Measurements from ENCODE around the gene C1QTNF7. TPM values are rescaled to one million over a fixed set of nuclear protein-coding genes. Genes with fewer than 3 reads are reported as not detected.

The C1QTNF7 gene, protein sequence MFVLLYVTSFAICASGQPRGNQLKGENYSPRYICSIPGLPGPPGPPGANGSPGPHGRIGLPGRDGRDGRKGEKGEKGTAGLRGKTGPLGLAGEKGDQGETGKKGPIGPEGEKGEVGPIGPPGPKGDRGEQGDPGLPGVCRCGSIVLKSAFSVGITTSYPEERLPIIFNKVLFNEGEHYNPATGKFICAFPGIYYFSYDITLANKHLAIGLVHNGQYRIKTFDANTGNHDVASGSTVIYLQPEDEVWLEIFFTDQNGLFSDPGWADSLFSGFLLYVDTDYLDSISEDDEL
- not detected in 2 replicates for total RNA-seq

DNA sequence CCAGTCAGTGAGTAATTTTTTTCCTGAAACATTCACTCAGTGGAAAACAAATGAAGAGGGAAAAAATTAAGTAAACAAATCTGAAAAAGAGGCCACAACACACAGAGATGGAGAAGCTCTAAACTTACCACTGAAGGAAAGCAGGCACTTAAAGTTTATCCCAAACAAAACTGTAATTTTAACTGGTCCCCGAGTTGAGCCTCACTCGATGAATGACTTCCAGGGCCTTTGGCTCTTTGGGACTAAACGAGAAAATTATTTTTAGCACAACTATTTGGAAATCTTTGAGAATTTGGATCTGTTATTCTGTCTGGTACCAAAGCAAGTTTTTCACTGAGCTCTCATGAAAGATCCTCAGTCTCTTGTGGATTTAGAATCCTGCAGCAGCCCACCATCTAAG is at the start of gene C1QTNF7:
TSS of gene C1QTNF7 (plus strand) at position 333 of the 400 bp plus-strand sequence. CDS start 7,711 bp downstream, outside the sequence.
- H3K4me3 Mint-ChIP-seq, result no peak within 1 kb of the TSS
- no peaks in the 10 kb centered on the region for H3K27me3 Mint-ChIP-seq
- CTCF ChIA-PET, result no interaction called here
- H3K27ac Mint-ChIP-seq, result no peak within 1 kb of the TSS
- H3K4me1 Mint-ChIP-seq, result no peaks in the 10 kb centered on the region
- no peak for ATAC-seq (ENCODE audit: low read depth)
- no peaks in the 10 kb centered on the region for H3K36me3 Mint-ChIP-seq (ENCODE audit: low read depth)
- no peak for DNase-seq
- POLR2A ChIA-PET, result no interaction called here
- intact Hi-C loops (cut with micrococcal nuclease), result no loop called here
- TF ChIP-seq, protein P1, sequence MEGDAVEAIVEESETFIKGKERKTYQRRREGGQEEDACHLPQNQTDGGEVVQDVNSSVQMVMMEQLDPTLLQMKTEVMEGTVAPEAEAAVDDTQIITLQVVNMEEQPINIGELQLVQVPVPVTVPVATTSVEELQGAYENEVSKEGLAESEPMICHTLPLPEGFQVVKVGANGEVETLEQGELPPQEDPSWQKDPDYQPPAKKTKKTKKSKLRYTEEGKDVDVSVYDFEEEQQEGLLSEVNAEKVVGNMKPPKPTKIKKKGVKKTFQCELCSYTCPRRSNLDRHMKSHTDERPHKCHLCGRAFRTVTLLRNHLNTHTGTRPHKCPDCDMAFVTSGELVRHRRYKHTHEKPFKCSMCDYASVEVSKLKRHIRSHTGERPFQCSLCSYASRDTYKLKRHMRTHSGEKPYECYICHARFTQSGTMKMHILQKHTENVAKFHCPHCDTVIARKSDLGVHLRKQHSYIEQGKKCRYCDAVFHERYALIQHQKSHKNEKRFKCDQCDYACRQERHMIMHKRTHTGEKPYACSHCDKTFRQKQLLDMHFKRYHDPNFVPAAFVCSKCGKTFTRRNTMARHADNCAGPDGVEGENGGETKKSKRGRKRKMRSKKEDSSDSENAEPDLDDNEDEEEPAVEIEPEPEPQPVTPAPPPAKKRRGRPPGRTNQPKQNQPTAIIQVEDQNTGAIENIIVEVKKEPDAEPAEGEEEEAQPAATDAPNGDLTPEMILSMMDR (IDR thresholded peaks at IDR 0.05), result no peak
- no peaks in the 10 kb centered on the region for H3K9me3 Mint-ChIP-seq

DNA sequence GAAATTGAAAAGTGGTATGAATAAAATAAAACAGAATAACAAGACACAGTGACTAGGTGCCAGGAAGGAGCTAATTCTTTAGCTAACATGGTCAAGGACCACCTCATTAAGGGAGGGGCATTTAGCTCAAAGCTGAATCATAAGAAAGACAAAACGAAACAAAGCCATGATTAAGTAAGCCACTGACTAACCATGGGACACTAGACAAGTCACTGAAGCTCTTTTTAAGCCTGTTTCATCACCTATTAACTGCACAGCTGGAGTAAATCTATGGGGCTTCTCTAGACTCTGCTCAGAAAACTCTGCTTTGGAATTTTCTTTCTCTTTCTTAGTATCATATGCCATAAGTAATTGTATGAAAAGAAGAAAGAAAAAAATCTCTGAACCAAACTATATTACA is 49.8 kb upstream of the C1QTNF7 start:
- H3K4me1 Mint-ChIP-seq, result peaks cover 31% of the 10 kb centered on the region
- intact Hi-C loops (cut with micrococcal nuclease), result no loop called here
- H3K27me3 Mint-ChIP-seq, result no peaks in the 10 kb centered on the region
- no peak for DNase-seq
- ChIA-PET CTCF (interaction anchor here (1.6 kb wide), 1 partner anchor 18 kb away, joined by 8 read pairs; no protein-coding TSS in a partner anchor), POLR2A (no interaction called here)
- no peak for ATAC-seq (ENCODE audit: low read depth)
- TF ChIP-seq, protein P1 (IDR thresholded peaks at IDR 0.05), result no peak
- H3K27ac Mint-ChIP-seq, result no peak overlapping the region
- H3K36me3 Mint-ChIP-seq (ENCODE audit: low read depth), result no peaks in the 10 kb centered on the region
- no peaks in the 10 kb centered on the region for H3K9me3 Mint-ChIP-seq
- no peak overlapping the region for H3K4me3 Mint-ChIP-seq

DNA sequence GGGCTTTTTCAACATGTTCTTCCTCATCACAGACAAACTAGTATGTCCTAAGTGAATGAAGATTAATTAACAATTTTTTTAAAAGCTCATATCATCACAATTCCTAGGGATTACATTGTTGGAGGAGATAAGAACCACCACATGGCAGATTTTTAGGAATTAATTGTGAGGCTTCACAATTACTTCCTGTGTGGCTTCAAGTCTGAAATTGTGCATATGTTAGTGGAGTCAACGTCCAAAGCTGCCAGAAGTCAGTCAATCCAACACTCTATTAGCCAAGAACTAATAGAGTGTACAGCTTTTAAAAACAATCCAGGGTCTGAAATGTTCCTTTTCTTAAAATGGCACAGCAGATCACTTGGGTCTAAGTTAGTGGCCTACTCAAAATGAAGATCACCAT is 49.3 kb upstream of the C1QTNF7 start:
- H3K9me3 Mint-ChIP-seq, result no peaks in the 10 kb centered on the region

DNA sequence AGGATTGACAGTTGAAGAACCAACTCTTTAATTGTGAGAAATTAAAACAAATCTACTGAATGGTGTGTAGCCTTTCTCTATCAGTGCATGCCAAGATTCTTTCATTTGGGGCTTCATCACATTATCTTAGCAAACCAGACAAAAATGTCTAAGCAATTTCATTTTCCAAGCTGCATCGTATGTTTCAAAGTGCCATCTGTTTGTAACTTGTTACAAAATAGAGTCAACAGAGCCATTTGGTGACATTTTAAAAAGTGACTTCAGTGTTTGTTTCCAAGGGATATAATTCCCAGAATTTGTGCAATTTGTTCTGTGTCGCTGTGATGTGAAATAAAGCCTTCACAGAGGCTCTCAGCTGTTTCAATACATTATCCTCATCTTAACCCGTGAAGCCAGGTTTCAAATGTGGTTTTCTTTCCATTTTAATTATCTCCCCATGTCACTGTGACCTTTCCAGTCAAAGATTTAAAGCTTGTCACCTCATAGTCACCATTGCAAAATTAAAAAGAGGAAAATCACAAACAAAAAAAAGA is 46.0 kb upstream of the C1QTNF7 start:
- ChIA-PET POLR2A (interaction anchor here (0.7 kb wide), 1 partner anchor 128 kb away, joined by 3 read pairs; no protein-coding TSS in a partner anchor), CTCF (no interaction called here)
- Mint-ChIP-seq H3K27me3 (no peaks in the 10 kb centered on the region), H3K36me3 (ENCODE audit: low read depth) (no peaks in the 10 kb centered on the region), H3K9me3 (no peaks in the 10 kb centered on the region), H3K4me3 (no peak overlapping the region), H3K27ac (no peak overlapping the region), H3K4me1 (peaks cover 12% of the 10 kb centered on the region)
- intact Hi-C loops (cut with micrococcal nuclease), result no loop called here
- ATAC-seq (ENCODE audit: low read depth) (no peak), DNase-seq (no peak)
- TF ChIP-seq, protein P1 (IDR thresholded peaks at IDR 0.05), result no peak

More for the DNA sequence above, 49.3 kb upstream of the C1QTNF7 start:
- peaks cover 31% of the 10 kb centered on the region for H3K4me1 Mint-ChIP-seq
- TF ChIP-seq, protein P1 (IDR thresholded peaks at IDR 0.05), result no peak
- POLR2A ChIA-PET, result no interaction called here
- H3K36me3 Mint-ChIP-seq (ENCODE audit: low read depth), result no peaks in the 10 kb centered on the region
- DNase-seq, result no peak
- intact Hi-C loops (cut with micrococcal nuclease), result no loop called here
- H3K27ac Mint-ChIP-seq, result no peak overlapping the region
- ATAC-seq (ENCODE audit: low read depth), result no peak
- no peaks in the 10 kb centered on the region for H3K27me3 Mint-ChIP-seq
- no peak overlapping the region for H3K4me3 Mint-ChIP-seq
- CTCF ChIA-PET, result interaction anchor here (1.6 kb wide), 1 partner anchor 18 kb away, joined by 8 read pairs; no protein-coding TSS in a partner anchor

DNA sequence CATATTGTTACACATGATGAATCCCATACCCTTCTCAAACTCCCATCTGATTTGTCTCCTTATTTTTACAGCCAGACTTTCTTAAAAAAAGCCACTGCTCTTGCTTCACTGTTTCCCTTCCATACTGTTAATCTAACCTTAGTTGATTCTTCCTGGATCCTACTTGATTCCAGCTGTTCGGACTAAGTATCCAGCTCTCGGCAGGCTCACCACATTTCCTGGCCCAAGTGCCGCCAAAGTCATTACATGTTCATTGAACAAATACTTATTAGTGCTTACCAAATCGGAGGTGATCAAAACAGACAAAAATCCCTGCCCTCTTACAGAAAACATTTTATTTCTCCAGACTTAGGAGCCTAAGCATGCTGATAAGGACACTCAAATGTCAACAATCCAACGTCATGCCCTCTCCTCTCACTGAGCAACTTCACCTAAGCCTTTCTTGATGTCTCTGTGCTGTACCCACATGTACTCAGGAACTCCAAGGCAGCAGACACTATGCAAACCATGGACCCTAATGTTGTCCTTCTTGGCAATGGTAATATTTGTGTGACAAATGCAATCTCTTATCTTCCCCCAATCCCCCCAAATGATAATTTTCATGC is 45.1 kb upstream of the C1QTNF7 start:
- ATAC-seq (ENCODE audit: low read depth) (no peak), DNase-seq (no peak)
- H3K36me3 Mint-ChIP-seq (ENCODE audit: low read depth), result no peaks in the 10 kb centered on the region
- H3K9me3 Mint-ChIP-seq, result no peaks in the 10 kb centered on the region
- intact Hi-C loops (cut with micrococcal nuclease), result no loop called here
- H3K4me1 Mint-ChIP-seq, result peaks cover 10% of the 10 kb centered on the region
- CTCF ChIA-PET, result no interaction called here
- POLR2A ChIA-PET, result no interaction called here
- TF ChIP-seq, protein P1 (IDR thresholded peaks at IDR 0.05), result no peak
- no peak overlapping the region for H3K4me3 Mint-ChIP-seq
- H3K27me3 Mint-ChIP-seq, result no peaks in the 10 kb centered on the region
- no peak overlapping the region for H3K27ac Mint-ChIP-seq
